GM23338 (cell line): Measurements from ENCODE around the gene SRGAP2C.
"Not testable (repeated sequence)": the region's sequence is repeated elsewhere in the genome, so short reads cannot be mapped to it uniquely, and the experiment has no call there.

Experiments
- CREB1 ChIP-seq: fragments of 250-450 bp; sonication (Bioruptor Pico); IDR thresholded peaks from 2 replicates; pipeline ENCODE4 v1.5.0; 2020; ENCODE audit warnings: low read depth, mild to moderate bottlenecking, moderate library complexity
- EZH2 ChIP-seq: fragments of 200-600 bp; sonication (generic); IDR thresholded peaks from one replicate; pipeline ENCODE4 v1.8.0; 2017; ENCODE audit warnings: antibody characterized with exemption, mild to moderate bottlenecking, low read depth; ENCODE audit not compliant: unreplicated experiment
- EZH2phosphoT487 ChIP-seq: fragments of 200-600 bp; sonication (generic); IDR thresholded peaks from one replicate; pipeline ENCODE4 v1.8.1; 2018; ENCODE audit warnings: antibody characterized with exemption; ENCODE audit not compliant: unreplicated experiment
- JUNB ChIP-seq: IDR thresholded peaks from one replicate; pipeline ENCODE4 v1.6.1; 2016; ENCODE audit warnings: antibody characterized with exemption; ENCODE audit not compliant: unreplicated experiment
- POLR2AphosphoS5 ChIP-seq: IDR thresholded peaks from 2 replicates; pipeline ENCODE4 v1.6.1; 2016; ENCODE audit warnings: antibody characterized with exemption, low read depth
- REST ChIP-seq: IDR thresholded peaks from one replicate; pipeline ENCODE4 v1.6.1; 2018; ENCODE audit warnings: antibody characterized with exemption; ENCODE audit not compliant: unreplicated experiment
- ZNF114 ChIP-seq: fragments of 250-450 bp; sonication (Bioruptor Pico); IDR thresholded peaks from 2 replicates; pipeline ENCODE4 v1.5.0; 2020; ENCODE audit warnings: mild to moderate bottlenecking, moderate library complexity
- TF ChIP-seq, protein P1 (sequence below), 2 experiments: fragments of 200-600 bp in 1 of 2; sonication (generic) in 1 of 2; conservative IDR thresholded peaks; 2 replicates each; pipeline versions ENCODE4 v1.5.1 to v1.6.1; 2016 to 2017; ENCODE audit warnings: antibody characterized with exemption in 2 of 2, low read depth in 2 of 2, mild to moderate bottlenecking in 2 of 2, moderate library complexity in 1 of 2
- TF ChIP-seq, protein P2 (sequence below): IDR thresholded peaks from 2 replicates; pipeline ENCODE4 v1.6.1; 2016; ENCODE audit warnings: antibody characterized with exemption
- TF ChIP-seq, protein P3 (sequence below): fragments of 250-450 bp; sonication (Bioruptor Pico); IDR thresholded peaks from 2 replicates; pipeline ENCODE4 v1.5.0; 2020; ENCODE audit warnings: mild to moderate bottlenecking, moderate library complexity

GRCh38 chr1:121386319-121386948, 201.7 kb downstream of the SRGAP2C start:
- TF ChIP-seq POLR2AphosphoS5; JUNB; REST; CREB1 (CRISPR knock-in tag); EZH2; EZH2phosphoT487; ZNF114: not testable (repeated sequence)
- TF ChIP-seq, protein P1, sequence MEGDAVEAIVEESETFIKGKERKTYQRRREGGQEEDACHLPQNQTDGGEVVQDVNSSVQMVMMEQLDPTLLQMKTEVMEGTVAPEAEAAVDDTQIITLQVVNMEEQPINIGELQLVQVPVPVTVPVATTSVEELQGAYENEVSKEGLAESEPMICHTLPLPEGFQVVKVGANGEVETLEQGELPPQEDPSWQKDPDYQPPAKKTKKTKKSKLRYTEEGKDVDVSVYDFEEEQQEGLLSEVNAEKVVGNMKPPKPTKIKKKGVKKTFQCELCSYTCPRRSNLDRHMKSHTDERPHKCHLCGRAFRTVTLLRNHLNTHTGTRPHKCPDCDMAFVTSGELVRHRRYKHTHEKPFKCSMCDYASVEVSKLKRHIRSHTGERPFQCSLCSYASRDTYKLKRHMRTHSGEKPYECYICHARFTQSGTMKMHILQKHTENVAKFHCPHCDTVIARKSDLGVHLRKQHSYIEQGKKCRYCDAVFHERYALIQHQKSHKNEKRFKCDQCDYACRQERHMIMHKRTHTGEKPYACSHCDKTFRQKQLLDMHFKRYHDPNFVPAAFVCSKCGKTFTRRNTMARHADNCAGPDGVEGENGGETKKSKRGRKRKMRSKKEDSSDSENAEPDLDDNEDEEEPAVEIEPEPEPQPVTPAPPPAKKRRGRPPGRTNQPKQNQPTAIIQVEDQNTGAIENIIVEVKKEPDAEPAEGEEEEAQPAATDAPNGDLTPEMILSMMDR (conservative IDR thresholded peaks at IDR 0.05; ENCODE audit: low read depth in 2 of 2) = not testable (repeated sequence)
- TF ChIP-seq, protein P2, sequence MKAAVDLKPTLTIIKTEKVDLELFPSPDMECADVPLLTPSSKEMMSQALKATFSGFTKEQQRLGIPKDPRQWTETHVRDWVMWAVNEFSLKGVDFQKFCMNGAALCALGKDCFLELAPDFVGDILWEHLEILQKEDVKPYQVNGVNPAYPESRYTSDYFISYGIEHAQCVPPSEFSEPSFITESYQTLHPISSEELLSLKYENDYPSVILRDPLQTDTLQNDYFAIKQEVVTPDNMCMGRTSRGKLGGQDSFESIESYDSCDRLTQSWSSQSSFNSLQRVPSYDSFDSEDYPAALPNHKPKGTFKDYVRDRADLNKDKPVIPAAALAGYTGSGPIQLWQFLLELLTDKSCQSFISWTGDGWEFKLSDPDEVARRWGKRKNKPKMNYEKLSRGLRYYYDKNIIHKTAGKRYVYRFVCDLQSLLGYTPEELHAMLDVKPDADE = not testable (repeated sequence)
- TF ChIP-seq, protein P3, sequence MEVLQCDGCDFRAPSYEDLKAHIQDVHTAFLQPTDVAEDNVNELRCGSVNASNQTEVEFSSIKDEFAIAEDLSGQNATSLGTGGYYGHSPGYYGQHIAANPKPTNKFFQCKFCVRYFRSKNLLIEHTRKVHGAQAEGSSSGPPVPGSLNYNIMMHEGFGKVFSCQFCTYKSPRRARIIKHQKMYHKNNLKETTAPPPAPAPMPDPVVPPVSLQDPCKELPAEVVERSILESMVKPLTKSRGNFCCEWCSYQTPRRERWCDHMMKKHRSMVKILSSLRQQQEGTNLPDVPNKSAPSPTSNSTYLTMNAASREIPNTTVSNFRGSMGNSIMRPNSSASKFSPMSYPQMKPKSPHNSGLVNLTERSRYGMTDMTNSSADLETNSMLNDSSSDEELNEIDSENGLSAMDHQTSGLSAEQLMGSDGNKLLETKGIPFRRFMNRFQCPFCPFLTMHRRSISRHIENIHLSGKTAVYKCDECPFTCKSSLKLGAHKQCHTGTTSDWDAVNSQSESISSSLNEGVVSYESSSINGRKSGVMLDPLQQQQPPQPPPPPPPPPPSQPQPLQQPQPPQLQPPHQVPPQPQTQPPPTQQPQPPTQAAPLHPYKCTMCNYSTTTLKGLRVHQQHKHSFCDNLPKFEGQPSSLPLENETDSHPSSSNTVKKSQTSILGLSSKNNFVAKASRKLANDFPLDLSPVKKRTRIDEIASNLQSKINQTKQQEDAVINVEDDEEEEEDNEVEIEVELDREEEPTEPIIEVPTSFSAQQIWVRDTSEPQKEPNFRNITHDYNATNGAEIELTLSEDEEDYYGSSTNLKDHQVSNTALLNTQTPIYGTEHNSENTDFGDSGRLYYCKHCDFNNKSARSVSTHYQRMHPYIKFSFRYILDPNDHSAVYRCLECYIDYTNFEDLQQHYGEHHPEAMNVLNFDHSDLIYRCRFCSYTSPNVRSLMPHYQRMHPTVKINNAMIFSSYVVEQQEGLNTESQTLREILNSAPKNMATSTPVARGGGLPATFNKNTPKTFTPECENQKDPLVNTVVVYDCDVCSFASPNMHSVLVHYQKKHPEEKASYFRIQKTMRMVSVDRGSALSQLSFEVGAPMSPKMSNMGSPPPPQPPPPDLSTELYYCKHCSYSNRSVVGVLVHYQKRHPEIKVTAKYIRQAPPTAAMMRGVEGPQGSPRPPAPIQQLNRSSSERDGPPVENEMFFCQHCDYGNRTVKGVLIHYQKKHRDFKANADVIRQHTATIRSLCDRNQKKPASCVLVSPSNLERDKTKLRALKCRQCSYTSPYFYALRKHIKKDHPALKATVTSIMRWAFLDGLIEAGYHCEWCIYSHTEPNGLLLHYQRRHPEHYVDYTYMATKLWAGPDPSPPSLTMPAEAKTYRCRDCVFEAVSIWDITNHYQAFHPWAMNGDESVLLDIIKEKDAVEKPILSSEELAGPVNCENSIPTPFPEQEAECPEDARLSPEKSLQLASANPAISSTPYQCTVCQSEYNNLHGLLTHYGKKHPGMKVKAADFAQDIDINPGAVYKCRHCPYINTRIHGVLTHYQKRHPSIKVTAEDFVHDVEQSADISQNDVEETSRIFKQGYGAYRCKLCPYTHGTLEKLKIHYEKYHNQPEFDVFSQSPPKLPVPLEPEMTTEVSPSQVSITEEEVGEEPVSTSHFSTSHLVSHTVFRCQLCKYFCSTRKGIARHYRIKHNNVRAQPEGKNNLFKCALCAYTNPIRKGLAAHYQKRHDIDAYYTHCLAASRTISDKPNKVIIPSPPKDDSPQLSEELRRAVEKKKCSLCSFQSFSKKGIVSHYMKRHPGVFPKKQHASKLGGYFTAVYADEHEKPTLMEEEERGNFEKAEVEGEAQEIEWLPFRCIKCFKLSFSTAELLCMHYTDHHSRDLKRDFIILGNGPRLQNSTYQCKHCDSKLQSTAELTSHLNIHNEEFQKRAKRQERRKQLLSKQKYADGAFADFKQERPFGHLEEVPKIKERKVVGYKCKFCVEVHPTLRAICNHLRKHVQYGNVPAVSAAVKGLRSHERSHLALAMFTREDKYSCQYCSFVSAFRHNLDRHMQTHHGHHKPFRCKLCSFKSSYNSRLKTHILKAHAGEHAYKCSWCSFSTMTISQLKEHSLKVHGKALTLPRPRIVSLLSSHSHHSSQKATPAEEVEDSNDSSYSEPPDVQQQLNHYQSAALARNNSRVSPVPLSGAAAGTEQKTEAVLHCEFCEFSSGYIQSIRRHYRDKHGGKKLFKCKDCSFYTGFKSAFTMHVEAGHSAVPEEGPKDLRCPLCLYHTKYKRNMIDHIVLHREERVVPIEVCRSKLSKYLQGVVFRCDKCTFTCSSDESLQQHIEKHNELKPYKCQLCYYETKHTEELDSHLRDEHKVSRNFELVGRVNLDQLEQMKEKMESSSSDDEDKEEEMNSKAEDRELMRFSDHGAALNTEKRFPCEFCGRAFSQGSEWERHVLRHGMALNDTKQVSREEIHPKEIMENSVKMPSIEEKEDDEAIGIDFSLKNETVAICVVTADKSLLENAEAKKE (CRISPR knock-in tag) = not testable (repeated sequence)
